ENCODE results near the gene PRMT2.

Gene PRMT2

GRCh38 chr21:46619846-46620245 lies 15.6 kb upstream of the PRMT2 start:
- peaks cover 3% of the 10 kb centered on the region; the same call in 1 of the 2 replicates for H3K9me3 ChIP-seq (ENCODE audit: insufficient read depth, low read length)
- peaks cover 18% of the 10 kb centered on the region for H3K4me1 ChIP-seq (ENCODE audit: insufficient read depth, insufficient read length)
- H3K9ac ChIP-seq (ENCODE audit: insufficient read length, low read depth), result no peak overlapping the region
- H3K4me3 ChIP-seq (ENCODE audit: insufficient read length, low read depth), result no peak overlapping the region
- no peaks in the 10 kb centered on the region for H3K36me3 ChIP-seq (ENCODE audit: insufficient read depth, insufficient read length, low read length)
- DNase-seq (ENCODE audit: low read depth, low spot score), result no peak
- no peak for TF ChIP-seq ZNF274 (IDR thresholded peaks at IDR 0.05; ENCODE audit: low read depth, low read length)
- TF ChIP-seq YY1 (IDR thresholded peaks at IDR 0.05; ENCODE audit: insufficient read depth, insufficient read length), result no peak
- no peak for TF ChIP-seq SUZ12 (IDR thresholded peaks at IDR 0.05; ENCODE audit: extremely low read depth, insufficient read depth, insufficient read length)
- H3K27me3 ChIP-seq (ENCODE audit: insufficient read depth, insufficient read length), result no peaks in the 10 kb centered on the region

- H3K9me3 ChIP-seq (ENCODE audit: insufficient read depth, low read length), result peaks cover 13% of the 10 kb centered on the region; the same call in 1 of the 2 replicates
- DNase-seq (ENCODE audit: low read depth, low spot score), result no peak
- no peak overlapping the region for H3K4me3 ChIP-seq (ENCODE audit: insufficient read length, low read depth)
- H3K27me3 ChIP-seq (ENCODE audit: insufficient read depth, insufficient read length), result no peaks in the 10 kb centered on the region
- TF ChIP-seq SUZ12 (IDR thresholded peaks at IDR 0.05; ENCODE audit: extremely low read depth, insufficient read depth, insufficient read length) (no peak), ZNF274 (IDR thresholded peaks at IDR 0.05; ENCODE audit: low read depth, low read length) (no peak), YY1 (IDR thresholded peaks at IDR 0.05; ENCODE audit: insufficient read depth, insufficient read length) (no peak)
- peaks cover 18% of the 10 kb centered on the region for H3K4me1 ChIP-seq (ENCODE audit: insufficient read depth, insufficient read length)
- H3K36me3 ChIP-seq (ENCODE audit: insufficient read depth, insufficient read length, low read length), result no peaks in the 10 kb centered on the region
- no peak overlapping the region for H3K9ac ChIP-seq (ENCODE audit: insufficient read length, low read depth)
Measured at GRCh38 chr21:46620846-46621245, 14.6 kb upstream of the PRMT2 start.

GRCh38 chr21:46621457-46622182 lies 13.9 kb upstream of the PRMT2 start:
- Histone ChIP-seq H3K27me3 (ENCODE audit: insufficient read depth, insufficient read length) (no peaks in the 10 kb centered on the region), H3K36me3 (ENCODE audit: insufficient read depth, insufficient read length, low read length) (no peaks in the 10 kb centered on the region), H3K9me3 (ENCODE audit: insufficient read depth, low read length) (peaks cover 20% of the 10 kb centered on the region; the same call in 1 of the 2 replicates), H3K9ac (ENCODE audit: insufficient read length, low read depth) (no peak overlapping the region), H3K4me1 (ENCODE audit: insufficient read depth, insufficient read length) (peaks cover 18% of the 10 kb centered on the region), H3K4me3 (ENCODE audit: insufficient read length, low read depth) (no peak overlapping the region)
- no peak for TF ChIP-seq YY1 (IDR thresholded peaks at IDR 0.05; ENCODE audit: insufficient read depth, insufficient read length)
- no peak for TF ChIP-seq ZNF274 (IDR thresholded peaks at IDR 0.05; ENCODE audit: low read depth, low read length)
- TF ChIP-seq SUZ12 (IDR thresholded peaks at IDR 0.05; ENCODE audit: extremely low read depth, insufficient read depth, insufficient read length), result no peak
- no peak for DNase-seq (ENCODE audit: low read depth, low spot score)

- no peaks in the 10 kb centered on the region for H3K36me3 ChIP-seq (ENCODE audit: insufficient read depth, insufficient read length, low read length)
- H3K27me3 ChIP-seq (ENCODE audit: insufficient read depth, insufficient read length), result no peaks in the 10 kb centered on the region
- H3K4me1 ChIP-seq (ENCODE audit: insufficient read depth, insufficient read length), result peaks cover 18% of the 10 kb centered on the region
- no peak overlapping the region for H3K9ac ChIP-seq (ENCODE audit: insufficient read length, low read depth)
- DNase-seq (ENCODE audit: low read depth, low spot score), result no peak
- no peak overlapping the region for H3K4me3 ChIP-seq (ENCODE audit: insufficient read length, low read depth)
- H3K9me3 ChIP-seq (ENCODE audit: insufficient read depth, low read length), result peaks cover 22% of the 10 kb centered on the region; the same call in 1 of the 2 replicates
- no peak for TF ChIP-seq YY1 (IDR thresholded peaks at IDR 0.05; ENCODE audit: insufficient read depth, insufficient read length)
- TF ChIP-seq SUZ12 (IDR thresholded peaks at IDR 0.05; ENCODE audit: extremely low read depth, insufficient read depth, insufficient read length), result no peak
- no peak for TF ChIP-seq ZNF274 (IDR thresholded peaks at IDR 0.05; ENCODE audit: low read depth, low read length)
Measured at GRCh38 chr21:46622226-46622625, 13.2 kb upstream of the PRMT2 start.

DNA sequence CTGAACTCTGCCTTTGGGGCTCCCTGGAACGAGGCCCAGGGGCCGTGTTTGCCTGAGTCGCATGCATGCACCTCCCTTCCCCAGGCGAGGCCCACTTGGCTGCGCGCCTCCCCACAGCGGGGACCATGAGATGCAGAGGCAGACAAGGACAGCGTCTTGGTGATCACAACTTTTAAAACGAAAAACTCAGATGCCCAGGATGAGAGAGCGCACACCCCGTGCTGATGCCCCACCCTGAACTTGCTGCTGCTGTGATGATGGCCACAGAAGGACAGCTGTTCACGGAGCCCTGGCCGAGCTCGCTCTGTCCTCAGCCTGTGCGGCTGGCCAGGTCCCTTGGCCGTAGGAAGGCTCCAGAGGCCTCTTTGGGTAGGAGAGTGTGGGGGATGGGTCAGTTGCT lies 11.4 kb upstream of the PRMT2 start:
- Histone ChIP-seq H3K4me3 (ENCODE audit: insufficient read length, low read depth) (no peak overlapping the region), H3K9me3 (ENCODE audit: insufficient read depth, low read length) (peaks cover 33% of the 10 kb centered on the region; the same call in 1 of the 2 replicates), H3K27me3 (ENCODE audit: insufficient read depth, insufficient read length) (no peaks in the 10 kb centered on the region), H3K36me3 (ENCODE audit: insufficient read depth, insufficient read length, low read length) (no peaks in the 10 kb centered on the region), H3K9ac (ENCODE audit: insufficient read length, low read depth) (no peak overlapping the region), H3K4me1 (ENCODE audit: insufficient read depth, insufficient read length) (peaks cover 18% of the 10 kb centered on the region)
- TF ChIP-seq YY1 (IDR thresholded peaks at IDR 0.05; ENCODE audit: insufficient read depth, insufficient read length), result no peak
- TF ChIP-seq SUZ12 (IDR thresholded peaks at IDR 0.05; ENCODE audit: extremely low read depth, insufficient read depth, insufficient read length), result no peak
- no peak for TF ChIP-seq ZNF274 (IDR thresholded peaks at IDR 0.05; ENCODE audit: low read depth, low read length)
- DNase-seq (ENCODE audit: low read depth, low spot score), result no peak

GRCh38 chr21:46625759-46626158 lies 9.7 kb upstream of the PRMT2 start:
- Histone ChIP-seq H3K27me3 (ENCODE audit: insufficient read depth, insufficient read length) (no peaks in the 10 kb centered on the region), H3K4me1 (ENCODE audit: insufficient read depth, insufficient read length) (peaks cover 18% of the 10 kb centered on the region), H3K36me3 (ENCODE audit: insufficient read depth, insufficient read length, low read length) (no peaks in the 10 kb centered on the region), H3K9ac (ENCODE audit: insufficient read length, low read depth) (no peak overlapping the region), H3K9me3 (ENCODE audit: insufficient read depth, low read length) (peaks cover 33% of the 10 kb centered on the region; the same call in 1 of the 2 replicates), H3K4me3 (ENCODE audit: insufficient read length, low read depth) (no peak overlapping the region)
- TF ChIP-seq YY1 (IDR thresholded peaks at IDR 0.05; ENCODE audit: insufficient read depth, insufficient read length) (no peak), ZNF274 (IDR thresholded peaks at IDR 0.05; ENCODE audit: low read depth, low read length) (no peak), SUZ12 (IDR thresholded peaks at IDR 0.05; ENCODE audit: extremely low read depth, insufficient read depth, insufficient read length) (no peak)
- DNase-seq (ENCODE audit: low read depth, low spot score), result no peak

DNA sequence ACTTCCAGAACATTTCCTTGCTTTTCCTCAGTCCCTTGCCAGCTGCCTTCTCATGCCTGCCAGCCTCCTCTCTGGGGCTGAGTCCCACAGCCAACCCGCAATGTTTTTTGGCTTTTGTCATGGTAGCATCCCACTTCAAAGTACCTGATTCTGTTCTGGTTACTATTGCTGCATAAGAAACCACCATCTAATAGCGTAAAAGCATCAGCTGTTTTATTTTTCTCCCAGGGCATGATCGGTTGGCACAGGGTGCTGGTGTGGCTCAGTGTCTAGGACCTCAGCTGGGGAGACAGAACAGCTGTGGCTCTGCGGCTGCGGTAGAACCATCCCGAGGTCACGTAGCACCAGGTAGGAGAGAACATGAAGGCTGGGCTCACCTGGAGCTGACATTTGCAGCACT lies 8.9 kb upstream of the PRMT2 start:
- H3K27me3 ChIP-seq (ENCODE audit: insufficient read depth, insufficient read length), result no peaks in the 10 kb centered on the region
- peaks cover 33% of the 10 kb centered on the region; the same call in 1 of the 2 replicates for H3K9me3 ChIP-seq (ENCODE audit: insufficient read depth, low read length)
- DNase-seq (ENCODE audit: low read depth, low spot score), result no peak
- H3K36me3 ChIP-seq (ENCODE audit: insufficient read depth, insufficient read length, low read length), result no peaks in the 10 kb centered on the region
- no peak overlapping the region for H3K4me3 ChIP-seq (ENCODE audit: insufficient read length, low read depth)
- H3K4me1 ChIP-seq (ENCODE audit: insufficient read depth, insufficient read length), result peaks cover 14% of the 10 kb centered on the region
- no peak overlapping the region for H3K9ac ChIP-seq (ENCODE audit: insufficient read length, low read depth)
- TF ChIP-seq SUZ12 (IDR thresholded peaks at IDR 0.05; ENCODE audit: extremely low read depth, insufficient read depth, insufficient read length), result no peak
- no peak for TF ChIP-seq ZNF274 (IDR thresholded peaks at IDR 0.05; ENCODE audit: low read depth, low read length)
- no peak for TF ChIP-seq YY1 (IDR thresholded peaks at IDR 0.05; ENCODE audit: insufficient read depth, insufficient read length)
